NT2/D1 (cell line): Measurements from ENCODE around the gene MPP3.

Source experiments
- YY1 ChIP-seq: IDR thresholded peaks from 2 replicates; pipeline ENCODE4 v1.6.1; 2011; ENCODE audit not compliant: insufficient read length, insufficient read depth
- ZNF274 ChIP-seq: IDR thresholded peaks from 2 replicates; pipeline ENCODE4 v1.6.1; 2011; ENCODE audit warnings: mild to moderate bottlenecking, low read depth, low read length

- TF ChIP-seq ZNF274 = no peak
- TF ChIP-seq YY1 = no peak
Measured at GRCh38 chr17:43766413-43767052, 66.4 kb downstream of the MPP3 start.
